COLO668 (cell line): ENCODE results near the gene CFH.
"Not testable (repeated sequence)": the region's sequence is repeated elsewhere in the genome, so short reads cannot be mapped to it uniquely, and the experiment has no call there.

Experiments used
- DNase-seq: peaks from one replicate; lab custom pipeline; 2025; ENCODE audit not compliant: unreplicated experiment; lab: John Stamatoyannopoulos, UW

The CFH gene

DNA sequence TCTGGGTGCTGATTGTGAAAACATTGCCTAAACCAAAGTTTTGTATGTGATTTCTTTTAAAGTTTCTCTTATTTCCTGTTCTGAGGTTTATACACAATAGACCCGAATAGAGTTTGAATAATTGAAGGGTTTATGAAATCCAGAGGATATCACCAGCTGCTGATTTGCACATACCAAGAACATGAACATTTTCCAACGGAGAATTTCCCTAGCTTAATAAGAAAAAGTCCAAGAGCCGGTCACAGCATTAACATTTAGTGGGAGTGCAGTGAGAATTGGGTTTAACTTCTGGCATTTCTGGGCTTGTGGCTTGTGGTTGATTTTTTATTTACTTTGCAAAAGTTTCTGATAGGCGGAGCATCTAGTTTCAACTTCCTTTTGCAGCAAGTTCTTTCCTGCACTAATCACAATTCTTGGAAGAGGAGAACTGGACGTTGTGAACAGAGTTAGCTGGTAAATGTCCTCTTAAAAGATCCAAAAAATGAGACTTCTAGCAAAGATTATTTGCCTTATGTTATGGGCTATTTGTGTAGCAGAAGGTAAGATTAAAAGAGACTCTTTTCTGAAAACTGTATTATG lies at the start of gene CFH:
CFH (plus strand) TSS at position 407 of the 579 bp plus-strand sequence; CDS start at position 482, 75 bp downstream.
- DNase-seq, result no peak

DNA sequence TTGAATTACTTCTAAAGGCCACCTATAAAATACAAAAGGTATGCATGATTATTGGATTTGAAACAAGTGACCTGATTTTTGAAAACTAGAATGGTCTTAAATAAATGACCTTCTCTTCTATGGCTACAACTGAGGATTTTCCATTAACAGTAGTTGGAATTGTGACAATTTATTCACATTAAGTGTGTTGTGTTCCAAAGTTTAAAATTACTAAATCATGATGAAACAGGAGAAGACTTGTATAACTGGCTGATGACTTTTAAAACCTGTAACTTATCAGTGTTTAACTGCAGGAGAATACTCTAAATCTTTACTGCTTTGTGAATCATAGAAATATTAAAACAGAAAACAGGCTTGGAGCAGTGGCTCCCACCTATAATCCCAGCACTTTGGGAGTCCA lies 48.2 kb upstream of the CFH start:
- no peak for DNase-seq

DNA sequence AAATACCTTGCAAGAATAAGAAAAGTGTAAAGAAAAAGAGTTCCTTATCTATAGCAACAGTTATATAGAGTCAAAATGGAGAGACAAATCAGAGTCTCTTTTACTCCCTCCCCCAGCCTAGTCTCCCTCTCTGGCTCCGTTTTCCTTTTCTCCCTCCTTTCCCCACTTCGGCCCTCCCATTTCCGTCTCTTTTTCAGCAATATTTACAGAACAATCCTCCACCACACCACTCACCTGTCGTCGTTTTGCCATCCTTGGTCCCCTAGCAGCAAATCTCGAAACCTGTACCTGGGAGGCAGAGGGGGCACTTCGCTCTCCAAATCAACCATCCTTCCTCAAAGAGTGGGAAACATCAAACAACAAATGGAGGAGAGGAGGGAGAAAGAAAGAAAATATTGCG lies 43.9 kb upstream of the CFH start:
- DNase-seq, result no peak

DNA sequence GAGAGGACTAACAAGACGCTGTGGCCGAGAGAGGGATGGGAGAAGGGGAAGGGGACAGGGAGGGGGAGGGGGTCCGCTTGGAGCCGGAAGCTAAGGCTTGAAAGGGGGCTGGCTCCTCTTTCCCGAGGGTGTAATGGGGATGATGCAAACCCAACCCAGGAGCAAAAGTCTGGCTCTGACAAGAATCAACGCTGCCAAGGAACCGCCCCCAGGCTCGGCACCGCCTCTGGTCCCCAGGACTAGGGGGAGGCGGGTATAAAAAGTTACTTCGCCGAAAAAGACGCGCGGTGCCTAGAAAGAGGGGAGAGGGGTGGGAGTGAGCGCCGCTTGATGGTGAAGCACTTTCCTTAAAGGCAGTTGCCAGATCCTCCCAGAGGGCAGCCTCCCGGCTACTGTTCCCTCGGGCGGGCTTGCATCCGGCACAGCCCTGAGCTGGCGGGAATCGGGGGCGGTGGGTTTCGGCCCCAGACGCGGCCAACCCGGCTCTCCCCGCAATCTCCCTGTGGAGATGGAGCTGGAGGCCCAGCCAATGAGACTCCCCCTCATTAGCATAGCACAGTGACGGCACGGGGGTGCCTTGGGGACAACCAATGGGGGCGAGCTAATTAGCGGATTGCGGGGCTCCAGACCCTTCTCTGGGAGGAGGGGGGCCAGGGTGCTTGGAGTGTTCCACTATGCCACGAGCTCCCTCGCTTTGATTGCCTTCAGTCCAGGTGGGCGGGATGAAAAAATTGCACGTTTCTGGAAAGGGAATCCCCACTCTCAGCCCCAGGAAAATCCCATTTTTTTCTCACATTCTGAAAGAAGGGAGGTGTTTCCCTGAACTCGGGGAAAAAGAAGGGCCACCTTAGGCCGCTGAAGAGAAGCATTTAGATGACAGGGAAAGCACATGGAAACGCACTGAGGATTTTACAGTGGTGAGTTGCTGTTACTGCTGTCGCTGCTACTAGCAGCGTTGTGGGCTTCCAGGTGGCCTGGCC lies 43.2 kb upstream of the CFH start, which contains the start of gene KCNT2:
KCNT2 (minus strand) TSS at position 51 of the 980 bp plus-strand sequence. CDS start 131 bp downstream, outside the sequence.
- no peak for DNase-seq

DNA sequence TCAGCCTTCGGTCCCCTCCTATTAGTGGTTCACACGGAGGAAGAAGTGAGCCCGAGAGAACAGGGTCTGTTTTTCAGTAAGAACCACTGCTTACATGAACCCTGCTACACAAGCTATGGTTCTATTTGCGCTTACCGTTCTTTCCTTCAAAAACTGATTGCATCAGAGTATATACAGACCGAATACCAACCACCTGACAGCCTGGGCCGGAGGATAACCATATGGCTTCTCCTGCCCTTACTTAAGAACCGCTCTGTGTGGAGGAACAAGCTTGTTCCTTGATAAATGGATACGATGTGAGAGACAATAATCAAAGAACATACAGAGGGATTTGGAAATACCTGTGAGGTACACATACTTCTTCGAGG lies 42.5 kb upstream of the CFH start:
- no peak for DNase-seq

DNA sequence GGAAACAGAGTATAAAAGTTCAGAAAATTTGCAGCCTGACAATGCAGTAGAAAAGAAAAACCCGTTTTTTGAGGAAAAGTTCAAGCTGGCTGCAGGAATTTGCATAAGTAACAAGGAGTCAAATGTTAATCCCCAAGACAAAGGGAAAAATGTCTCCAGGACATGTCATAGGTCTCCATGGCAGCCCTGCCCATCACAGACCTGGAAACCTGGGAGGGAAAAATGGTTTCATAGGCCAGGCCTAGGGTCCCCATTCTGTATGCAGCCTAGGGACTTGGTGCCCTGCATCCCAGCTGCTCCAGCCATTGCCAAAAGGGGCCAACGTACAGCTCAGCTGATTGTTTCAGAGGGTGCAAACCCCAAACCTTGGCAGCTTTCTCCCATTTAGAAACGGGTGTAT lies 40.0 kb upstream of the CFH start:
- no peak for DNase-seq

DNA sequence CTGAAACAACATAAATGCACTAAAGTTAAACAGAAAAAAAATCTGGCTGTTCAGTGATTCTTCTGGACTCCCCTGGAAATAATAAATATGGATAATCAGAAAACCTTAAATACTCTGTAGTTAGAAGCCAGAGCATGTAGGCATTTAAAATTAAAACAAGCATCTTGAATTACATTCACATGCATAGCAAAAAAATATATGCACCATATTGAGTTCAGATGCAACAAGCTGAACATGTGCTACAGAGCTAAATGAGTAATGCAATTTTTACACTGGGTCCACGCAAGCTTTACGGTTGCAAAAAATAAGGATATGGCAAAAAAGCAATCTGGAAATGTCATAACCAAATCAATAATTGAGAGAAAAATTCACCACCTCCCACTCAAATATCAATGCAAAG lies 32.1 kb upstream of the CFH start:
- no peak for DNase-seq

DNA sequence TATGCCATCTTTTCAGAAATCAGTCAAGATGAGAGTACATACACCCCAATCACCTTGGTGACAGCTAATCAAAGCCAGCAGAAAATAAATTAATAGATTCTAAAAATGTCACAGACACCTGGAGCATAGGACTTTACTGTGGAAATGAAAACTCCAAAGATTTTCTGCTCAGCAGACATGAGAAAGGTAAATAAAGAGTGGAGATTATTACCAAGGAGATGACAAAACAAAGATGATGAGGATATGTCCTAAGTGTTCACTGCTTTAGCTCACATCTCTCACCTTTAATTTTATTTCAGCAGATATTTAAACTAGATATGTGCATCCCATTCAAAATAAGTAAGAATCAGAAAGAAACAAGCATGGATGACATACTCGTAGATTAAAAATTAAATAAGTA lies 28.8 kb upstream of the CFH start:
- DNase-seq, result no peak

DNA sequence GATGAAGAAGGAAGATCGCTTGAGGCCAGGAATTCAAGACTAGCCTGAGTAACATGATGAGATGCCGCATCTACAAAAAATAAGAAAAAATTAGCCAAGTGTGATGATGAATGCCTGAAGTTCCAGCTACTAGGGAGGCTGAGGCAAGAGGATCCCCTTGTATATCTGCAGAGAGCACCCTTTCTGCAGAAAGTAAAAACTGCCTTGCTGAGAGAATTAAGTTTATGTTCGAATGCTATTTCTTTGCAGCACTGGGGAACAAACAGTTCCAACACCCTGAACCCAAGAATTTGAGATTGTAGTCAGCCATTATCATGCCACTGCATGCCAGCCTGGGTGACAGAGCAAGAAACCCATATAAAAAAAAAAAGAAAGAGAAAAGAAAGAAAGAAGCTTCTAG lies 23.0 kb upstream of the CFH start:
- no peak for DNase-seq

DNA sequence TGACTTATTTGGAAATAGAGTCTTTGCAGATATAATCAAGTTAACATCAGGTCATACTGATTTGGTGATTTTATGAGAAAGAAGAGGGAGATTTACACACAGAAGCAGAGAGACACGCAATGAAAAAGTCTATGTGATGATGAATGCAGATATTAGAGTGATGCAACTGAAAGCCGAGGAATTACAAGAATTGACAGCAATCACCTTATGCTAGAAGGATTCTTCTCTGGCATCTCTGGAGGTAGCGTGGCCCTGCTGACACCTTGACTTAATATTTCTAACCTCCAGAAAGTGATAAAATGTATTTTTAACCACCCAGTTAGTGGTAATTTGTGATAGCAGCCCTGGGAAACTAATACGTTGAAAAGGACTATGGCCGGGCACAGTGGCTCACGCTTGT lies 14.2 kb upstream of the CFH start:
- DNase-seq, result no peak

DNA sequence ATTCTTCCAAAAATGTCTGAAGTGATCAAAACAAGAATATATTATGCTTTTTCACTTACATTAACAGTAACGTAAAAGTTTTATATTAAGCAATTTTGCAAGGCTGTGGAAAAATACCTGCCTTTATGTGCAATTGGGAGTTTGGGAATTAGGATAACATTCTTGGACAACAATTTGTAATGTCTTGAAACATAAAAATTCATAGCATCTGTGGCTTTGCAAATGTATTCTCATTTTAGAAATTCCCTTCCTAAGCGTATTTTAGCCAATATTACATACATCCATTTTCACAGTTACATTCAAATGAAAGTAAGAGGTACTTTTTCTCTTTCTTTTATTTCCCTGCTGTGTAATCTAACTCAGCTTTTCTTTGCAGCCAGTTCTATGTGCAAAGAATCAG lies 13.4 kb upstream of the CFH start:
- no peak for DNase-seq

DNA sequence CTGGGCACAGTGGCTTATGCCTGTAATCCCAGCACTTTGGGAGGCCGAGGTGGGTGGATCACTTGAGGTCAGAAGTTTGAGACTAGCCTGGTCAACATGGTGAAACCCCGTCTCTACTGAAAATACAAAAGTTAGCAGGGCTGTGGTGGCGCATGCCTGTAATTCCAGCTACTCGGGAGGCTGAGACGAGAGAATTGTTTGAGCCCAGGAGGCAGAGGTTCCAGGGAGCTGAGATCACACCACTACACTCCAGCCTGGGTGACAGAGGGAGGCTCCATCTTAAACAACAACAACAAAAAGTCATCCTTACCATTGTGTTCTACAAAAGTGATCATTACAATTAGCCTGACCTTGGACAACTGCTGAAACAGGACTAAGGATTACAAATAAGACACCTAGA lies 12.6 kb upstream of the CFH start:
- not testable (repeated sequence) for DNase-seq

DNA sequence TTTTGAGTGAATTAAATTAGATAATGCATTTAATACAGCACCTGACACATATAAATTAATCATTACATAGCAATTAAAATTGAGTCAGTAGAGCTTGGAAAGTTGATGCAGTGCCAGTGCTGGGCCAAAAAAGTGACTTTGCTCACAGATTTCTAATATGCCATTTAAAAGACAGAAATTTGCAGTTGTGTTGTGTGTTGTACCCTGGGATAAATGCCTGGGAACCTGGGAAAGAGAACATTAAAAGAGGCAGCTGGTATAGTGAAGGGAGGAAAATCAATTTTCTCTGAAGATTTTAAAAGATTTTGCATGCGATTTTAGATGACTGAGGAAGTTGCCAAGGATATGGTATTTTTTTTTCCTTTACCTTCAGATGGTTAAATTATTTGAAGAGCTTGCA lies 10.9 kb upstream of the CFH start:
- DNase-seq, result no peak

DNA sequence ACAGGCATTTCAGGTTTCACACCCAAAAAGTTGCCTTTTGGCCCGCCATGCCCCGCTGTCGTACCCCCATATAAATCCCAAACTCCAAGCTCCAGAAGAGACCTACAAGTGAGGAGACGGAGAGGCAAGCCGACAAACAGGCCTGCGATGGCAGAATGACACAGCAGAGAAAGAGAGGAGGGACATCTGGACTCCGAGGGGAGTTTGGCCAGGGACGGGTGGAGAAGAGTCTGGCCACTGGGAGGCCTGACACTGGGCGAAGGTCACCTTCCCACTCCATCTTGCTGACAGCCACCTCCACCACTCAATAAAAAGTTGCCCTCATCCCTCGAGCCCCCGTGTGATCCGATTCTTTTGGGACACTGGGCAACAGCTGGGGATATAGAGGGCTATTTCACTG lies 1.9 kb upstream of the CFH start:
- no peak for DNase-seq

DNA sequence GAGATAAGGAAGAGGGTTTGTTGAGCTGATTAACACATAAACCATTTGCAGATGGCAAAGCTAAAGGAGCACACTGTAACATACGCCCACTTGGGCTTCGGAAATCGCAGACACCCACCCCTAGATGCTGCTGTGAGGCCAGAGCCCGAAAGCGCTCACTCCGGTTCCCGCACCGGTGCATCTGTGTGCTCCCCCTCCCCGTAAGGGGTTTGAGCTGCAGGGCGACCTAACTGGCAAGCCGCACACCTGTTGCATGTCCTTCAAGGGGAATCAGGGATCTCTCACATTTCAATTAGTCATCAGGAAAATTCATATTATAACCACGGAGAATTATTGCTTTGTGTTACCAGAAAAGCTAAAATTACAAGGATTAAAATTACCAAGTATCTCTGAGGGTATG lies 1.4 kb upstream of the CFH start:
- DNase-seq, result no peak

DNA sequence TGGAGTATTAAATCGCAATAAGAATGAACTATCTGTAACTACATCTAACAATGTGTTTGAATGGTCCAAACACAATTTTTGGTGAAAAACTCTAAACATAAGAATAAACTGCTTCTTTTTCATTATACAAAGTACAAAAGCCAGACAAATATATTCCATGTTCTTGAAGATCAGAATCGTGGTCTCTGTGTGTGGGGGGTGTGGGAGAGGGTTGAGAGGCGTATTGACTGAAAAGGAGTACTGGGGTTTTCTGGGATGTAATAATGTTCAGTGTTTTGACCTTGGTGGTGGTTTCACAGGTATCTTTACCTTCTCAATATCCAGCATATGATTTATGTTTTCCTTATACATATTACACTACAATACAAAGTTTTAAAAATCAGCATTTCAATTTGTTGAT lies 764 bp upstream of the CFH start:
- no peak for DNase-seq

DNA sequence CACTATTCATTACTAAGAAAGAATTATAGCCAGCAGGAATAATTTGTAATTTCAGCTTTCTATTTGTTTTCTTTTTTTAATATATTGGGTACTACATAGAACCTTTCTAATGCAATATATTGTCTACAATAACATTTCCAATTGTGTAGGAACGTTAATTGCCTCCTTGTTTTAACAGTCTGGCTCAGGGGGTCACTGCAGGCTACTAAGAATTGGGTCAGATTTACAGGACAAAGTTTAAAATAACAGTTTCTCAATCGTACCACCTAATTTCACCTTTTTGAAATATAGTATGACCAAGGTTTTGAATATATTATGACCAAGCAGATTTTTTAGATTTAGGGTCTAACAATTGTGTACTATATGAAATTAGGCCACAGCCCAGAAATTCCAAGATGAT lies 2.4 kb downstream of the CFH start:
- no peak for DNase-seq

DNA sequence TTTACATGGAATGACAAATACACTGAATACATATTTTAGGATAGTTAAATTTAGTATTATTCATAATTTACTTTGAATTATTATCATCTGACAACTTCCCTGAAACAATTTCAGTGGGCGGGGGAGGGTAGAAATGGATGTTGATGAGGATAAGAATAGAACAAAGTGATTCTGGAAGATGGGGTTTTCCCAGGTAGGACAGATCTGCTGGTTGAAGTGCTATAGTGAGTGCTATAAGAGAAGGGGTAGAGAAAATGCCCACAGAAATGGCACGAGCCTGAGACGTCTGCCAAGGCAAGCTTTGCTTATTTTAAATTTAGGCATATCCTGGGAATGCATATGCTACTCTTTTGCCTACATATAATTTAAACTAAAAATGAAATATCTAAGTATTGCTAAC lies 3.2 kb downstream of the CFH start:
- no peak for DNase-seq

DNA sequence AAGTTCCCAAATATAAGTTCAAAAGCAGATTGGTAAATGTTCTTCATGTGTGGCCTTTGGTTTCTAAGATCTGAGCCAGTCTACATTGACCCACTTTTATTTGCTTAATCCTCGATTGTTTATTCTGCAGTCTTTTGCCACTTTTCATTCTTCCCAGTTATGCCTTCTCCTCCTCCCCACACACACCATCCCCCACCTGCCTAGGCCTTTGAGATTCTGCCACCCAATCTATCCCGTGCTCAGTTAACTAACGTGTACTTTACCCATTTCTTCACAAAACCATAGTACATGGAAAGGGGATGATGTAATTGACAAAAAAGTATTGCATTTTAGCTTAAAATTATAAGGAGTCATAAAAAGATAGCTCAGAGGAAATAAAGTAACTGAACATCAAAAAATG lies 3.7 kb downstream of the CFH start:
- no peak for DNase-seq

DNA sequence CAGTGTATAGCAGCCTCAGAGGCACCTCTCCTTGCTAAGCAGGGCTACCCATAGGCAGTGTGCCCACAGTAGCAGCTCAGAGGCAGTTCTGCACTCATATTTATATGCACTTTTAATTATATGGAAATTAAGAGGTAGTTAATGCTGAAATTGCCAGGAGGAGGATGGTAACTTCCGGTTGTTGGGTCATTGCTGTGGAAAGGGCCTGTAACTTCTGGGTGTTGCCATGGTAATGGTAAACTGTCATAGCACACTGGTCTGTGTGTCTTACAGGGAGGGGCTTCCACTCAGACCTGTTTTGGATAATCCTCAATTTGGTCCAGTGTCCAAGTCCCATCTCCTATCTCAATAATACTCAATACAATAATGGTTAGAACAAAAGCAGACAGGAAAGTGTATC lies 7.6 kb downstream of the CFH start:
- no peak for DNase-seq

DNA sequence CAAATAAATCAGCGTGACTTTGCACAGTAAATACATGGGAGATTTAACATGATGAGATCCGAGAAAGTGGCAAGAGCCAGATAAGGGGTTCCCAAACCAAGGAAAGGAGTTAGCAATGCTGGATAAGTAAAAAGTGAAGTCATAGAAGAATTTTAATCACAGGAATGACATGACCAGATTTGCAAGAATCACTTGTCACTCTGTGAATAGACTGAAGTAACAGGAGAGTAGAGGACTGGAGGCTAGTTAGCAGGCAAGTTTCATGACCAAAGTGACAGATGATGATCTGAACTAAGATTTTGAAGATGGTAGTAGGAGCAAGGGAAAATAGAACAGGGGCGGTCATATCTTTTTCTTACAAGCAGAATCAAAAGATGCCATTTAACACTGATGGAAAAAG lies 8.4 kb downstream of the CFH start:
- no peak for DNase-seq

DNA sequence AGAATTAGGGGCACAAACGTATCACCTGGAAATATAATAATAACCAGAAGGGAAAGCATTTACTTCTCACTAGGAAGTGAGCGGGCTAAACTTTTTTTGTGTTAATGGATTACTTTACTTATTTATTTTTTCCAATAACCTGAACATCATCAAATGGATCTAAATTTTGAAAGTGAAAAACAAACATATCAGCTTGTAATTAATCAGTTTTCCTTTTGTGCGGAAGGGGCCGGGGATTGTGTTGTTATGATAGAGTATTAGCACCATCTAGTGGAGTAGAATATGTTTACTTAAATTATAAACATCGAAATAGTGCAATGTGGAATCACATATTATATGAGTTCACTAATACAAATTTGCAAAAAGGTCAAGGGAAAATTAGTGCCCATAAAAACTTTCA lies 9.0 kb downstream of the CFH start:
- DNase-seq, result no peak

DNA sequence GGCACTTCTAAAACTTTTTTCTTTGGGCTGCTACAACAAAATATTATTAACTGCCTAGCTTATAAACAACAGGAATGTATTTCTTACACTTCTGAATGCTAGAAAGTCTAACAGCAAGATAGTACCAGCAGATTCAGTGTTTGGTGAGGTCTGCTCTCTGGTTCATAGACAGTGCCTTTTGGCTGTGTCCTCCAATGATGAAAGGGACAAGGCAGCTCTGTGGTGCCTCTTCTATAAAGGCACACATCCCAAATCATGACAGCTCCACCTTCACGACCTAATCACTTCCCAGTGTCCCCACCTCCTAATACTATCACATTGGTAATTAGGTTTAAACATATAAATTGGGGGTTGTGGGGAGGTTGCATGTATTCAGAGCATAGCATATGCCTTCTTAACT lies 9.5 kb downstream of the CFH start:
- no peak for DNase-seq
